HG02840 (cell line): ENCODE data around the gene GPSM1.

Source experiments
- ATAC-seq: cut with Tn5 transposase; IDR thresholded peaks from one replicate; pipeline ENCODE4 v1.9.1; 2021; ENCODE audit warnings: mild to moderate bottlenecking, moderate library complexity, moderate number of reproducible peaks; ENCODE audit not compliant: unreplicated experiment, low FRiP score

Gene GPSM1

GRCh38 chr9:136289651-136290507 is 37.5 kb upstream of the GPSM1 start:
- ATAC-seq = no peak

- no peak for ATAC-seq
These were observed 36.8 kb upstream of the GPSM1 start for GRCh38 chr9:136290508-136291000.

GRCh38 chr9:136291306-136292025 is 35.9 kb upstream of the GPSM1 start:
- no peak for ATAC-seq

- no peak for ATAC-seq
These were observed 35.3 kb upstream of the GPSM1 start for GRCh38 chr9:136292026-136292538.

- ATAC-seq = no peak
These were observed 34.5 kb upstream of the GPSM1 start for GRCh38 chr9:136292591-136293448.

- no peak for ATAC-seq
These were observed 33.8 kb upstream of the GPSM1 start for GRCh38 chr9:136293476-136294077.

GRCh38 chr9:136294437-136294836 is 32.9 kb upstream of the GPSM1 start:
- no peak for ATAC-seq

GRCh38 chr9:136295055-136295454 is 32.3 kb upstream of the GPSM1 start:
- ATAC-seq = no peak

- no peak for ATAC-seq
These were observed 31.6 kb upstream of the GPSM1 start for GRCh38 chr9:136295542-136296433.

- ATAC-seq = no peak
These were observed 30.8 kb upstream of the GPSM1 start for GRCh38 chr9:136296434-136297015.

- no peak for ATAC-seq
These were observed 30.2 kb upstream of the GPSM1 start for GRCh38 chr9:136297016-136297691.

- ATAC-seq = no peak
These were observed 29.3 kb upstream of the GPSM1 start for GRCh38 chr9:136297766-136298735.

- ATAC-seq = no peak
These were observed 28.2 kb upstream of the GPSM1 start for GRCh38 chr9:136299116-136299515.

- ATAC-seq = no peak
These were observed 27.8 kb upstream of the GPSM1 start for GRCh38 chr9:136299541-136299940.

GRCh38 chr9:136300016-136300545 is 27.3 kb upstream of the GPSM1 start:
- ATAC-seq = no peak

GRCh38 chr9:136300866-136301265 is 26.5 kb upstream of the GPSM1 start:
- no peak for ATAC-seq

GRCh38 chr9:136302527-136302926 is 24.8 kb upstream of the GPSM1 start:
- ATAC-seq = no peak
